Measurements from ENCODE around the gene DNAJC3. TPM values are rescaled to one million over a fixed set of nuclear protein-coding genes. Genes with fewer than 3 reads are reported as not detected.

The DNAJC3 gene
- total RNA-seq, 1 experiment from 2014 or later: 21.2 TPM

DNA sequence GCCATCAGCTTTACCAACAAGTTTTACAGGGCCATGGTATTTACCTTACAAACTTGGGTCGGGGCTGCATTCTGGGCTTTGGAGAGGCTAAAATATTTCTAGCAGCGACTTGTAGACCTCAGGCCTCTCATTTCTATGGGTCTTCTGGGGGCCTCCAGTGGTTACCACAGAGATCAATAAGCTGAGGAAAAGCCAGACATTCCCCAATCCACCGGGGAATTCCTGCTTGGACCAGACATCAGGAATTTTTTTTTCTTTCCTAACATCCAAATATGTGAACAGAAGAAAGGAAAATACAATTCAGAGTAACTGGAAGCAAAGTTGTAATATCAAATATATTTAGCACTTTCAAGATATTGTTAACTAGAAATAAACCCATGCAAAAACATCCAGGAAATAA, 33.9 kb upstream of the DNAJC3 start:
- no peak for DNase-seq
- no peak overlapping the region for H3K27ac ChIP-seq (ENCODE audit: insufficient read length, low read depth, low read length)

More for the DNA sequence above, 33.9 kb upstream of the DNAJC3 start:
- Histone ChIP-seq H4K20me1 (ENCODE audit: control insufficient read depth, insufficient read depth, insufficient read length) (no peaks in the 10 kb centered on the region), H3K79me1 (ENCODE audit: insufficient read depth, low read depth, low read length, poor library complexity, severe bottlenecking) (no peaks in the 10 kb centered on the region), H3K23me2 (ENCODE audit: insufficient read length, low read depth, low read length, poor library complexity, severe bottlenecking) (peaks cover 9% of the 10 kb centered on the region), H4K91ac (ENCODE audit: insufficient read length, low read depth, low read length) (no peak overlapping the region), H3K23ac (ENCODE audit: insufficient read length, low read depth, low read length) (no peak overlapping the region), H3K9ac (ENCODE audit: extremely low read depth, insufficient read length, low read length) (no peak overlapping the region), H2BK120ac (ENCODE audit: low read depth, low read length, poor library complexity, severe bottlenecking) (no peak overlapping the region), H3K79me2 (ENCODE audit: insufficient read depth, low read length) (peaks cover 2% of the 10 kb centered on the region; the same call in 1 of the 2 replicates), H3K4me2 (ENCODE audit: insufficient read depth, insufficient read length, low read length) (peak overlapping the region; percentile 91), H3K56ac (ENCODE audit: insufficient read length, low read depth, low read length) (no peak overlapping the region), H2AFZ (ENCODE audit: low read length) (no peak overlapping the region), H2BK5ac (ENCODE audit: insufficient read length, low read length) (no peak overlapping the region), H2BK20ac (ENCODE audit: low read depth, low read length, poor library complexity, severe bottlenecking) (no peak overlapping the region), H3K4me1 (ENCODE audit: insufficient read depth, low read length) (peaks cover 2% of the 10 kb centered on the region; the same call in 1 of the 2 replicates), H4K5ac (ENCODE audit: insufficient read length, low read depth, low read length) (no peak overlapping the region), H2BK12ac (ENCODE audit: insufficient read length, low read depth, low read length) (no peak overlapping the region), H3K27me3 (ENCODE audit: insufficient read depth, low read length) (no peaks in the 10 kb centered on the region), H2BK15ac (ENCODE audit: low read depth, low read length) (no peak overlapping the region), H3K14ac (ENCODE audit: insufficient read depth, low read length) (no peak overlapping the region), H3K4ac (ENCODE audit: low read depth, low read length) (no peak overlapping the region), H3K18ac (ENCODE audit: insufficient read length, low read depth, low read length) (no peak overlapping the region), H3K9me3 (ENCODE audit: control insufficient read depth, low read depth, low read length) (no peaks in the 10 kb centered on the region), H3T11ph (ENCODE audit: low read length) (no peak overlapping the region), H4K8ac (replicated peaks; ENCODE audit: insufficient read length, low read depth, low read length) (no peak overlapping the region), H2AK5ac (ENCODE audit: insufficient read length, low read length) (no peak overlapping the region)
- Mint-ChIP-seq H3K27me3 (ENCODE audit: low read depth) (peaks cover 9% of the 10 kb centered on the region), H3K36me3 (ENCODE audit: insufficient read depth in 1 of 3, low read depth in 3 of 3) (peaks cover 15 to 25% (median 23%) of the 10 kb centered on the region in 3 experiments), H3K9me3 (no peaks in the 10 kb centered on the region), H3K4me3 (peak overlapping the region; percentile 81 to 92), H3K27ac (no peak overlapping the region), H3K4me1 (peaks cover 16 to 20% of the 10 kb centered on the region in 2 experiments)
- no CpG with 5 or more reads among the region's 3 CpGs for WGBS (ENCODE audit: extremely low coverage, insufficient read length, low lambda C conversion rate)
- TF ChIP-seq, protein P1, sequence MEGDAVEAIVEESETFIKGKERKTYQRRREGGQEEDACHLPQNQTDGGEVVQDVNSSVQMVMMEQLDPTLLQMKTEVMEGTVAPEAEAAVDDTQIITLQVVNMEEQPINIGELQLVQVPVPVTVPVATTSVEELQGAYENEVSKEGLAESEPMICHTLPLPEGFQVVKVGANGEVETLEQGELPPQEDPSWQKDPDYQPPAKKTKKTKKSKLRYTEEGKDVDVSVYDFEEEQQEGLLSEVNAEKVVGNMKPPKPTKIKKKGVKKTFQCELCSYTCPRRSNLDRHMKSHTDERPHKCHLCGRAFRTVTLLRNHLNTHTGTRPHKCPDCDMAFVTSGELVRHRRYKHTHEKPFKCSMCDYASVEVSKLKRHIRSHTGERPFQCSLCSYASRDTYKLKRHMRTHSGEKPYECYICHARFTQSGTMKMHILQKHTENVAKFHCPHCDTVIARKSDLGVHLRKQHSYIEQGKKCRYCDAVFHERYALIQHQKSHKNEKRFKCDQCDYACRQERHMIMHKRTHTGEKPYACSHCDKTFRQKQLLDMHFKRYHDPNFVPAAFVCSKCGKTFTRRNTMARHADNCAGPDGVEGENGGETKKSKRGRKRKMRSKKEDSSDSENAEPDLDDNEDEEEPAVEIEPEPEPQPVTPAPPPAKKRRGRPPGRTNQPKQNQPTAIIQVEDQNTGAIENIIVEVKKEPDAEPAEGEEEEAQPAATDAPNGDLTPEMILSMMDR (conservative IDR thresholded peaks at IDR 0.05): no peak

All from H9 (cell line).